Coronary artery (tissue), 2 donors: ENCODE results near the gene FOXB2.

ENCODE experiments used
- DNase-seq: peaks from one replicate; pipeline ENCODE4 v3.0.0-alpha.2; 2017; ENCODE audit warnings: low spot score
- H3K27ac ChIP-seq, 2 donors: fragments of 200-600 bp; sonication (generic); one replicate each; pipeline ENCODE4 v1.5.1; 2016 to 2019
- H3K4me3 ChIP-seq: fragments of 200-600 bp; sonication (generic); 2 replicates; pipeline ENCODE4 v1.5.1; 2016; ENCODE audit warnings: mild to moderate bottlenecking, moderate library complexity
- CTCF ChIP-seq: fragments of 200-600 bp; sonication (generic); IDR thresholded peaks from one replicate; pipeline ENCODE4 v1.5.1; 2019; ENCODE audit warnings: antibody characterized with exemption

The FOXB2 gene

GRCh38 chr9:77016121-77016525 is 3.3 kb upstream of the FOXB2 start:
- TF ChIP-seq CTCF: no peak
- H3K27ac ChIP-seq: no peak overlapping the region
- H3K4me3 ChIP-seq: peak overlapping the region; percentile 44
- DNase-seq: no peak

DNA sequence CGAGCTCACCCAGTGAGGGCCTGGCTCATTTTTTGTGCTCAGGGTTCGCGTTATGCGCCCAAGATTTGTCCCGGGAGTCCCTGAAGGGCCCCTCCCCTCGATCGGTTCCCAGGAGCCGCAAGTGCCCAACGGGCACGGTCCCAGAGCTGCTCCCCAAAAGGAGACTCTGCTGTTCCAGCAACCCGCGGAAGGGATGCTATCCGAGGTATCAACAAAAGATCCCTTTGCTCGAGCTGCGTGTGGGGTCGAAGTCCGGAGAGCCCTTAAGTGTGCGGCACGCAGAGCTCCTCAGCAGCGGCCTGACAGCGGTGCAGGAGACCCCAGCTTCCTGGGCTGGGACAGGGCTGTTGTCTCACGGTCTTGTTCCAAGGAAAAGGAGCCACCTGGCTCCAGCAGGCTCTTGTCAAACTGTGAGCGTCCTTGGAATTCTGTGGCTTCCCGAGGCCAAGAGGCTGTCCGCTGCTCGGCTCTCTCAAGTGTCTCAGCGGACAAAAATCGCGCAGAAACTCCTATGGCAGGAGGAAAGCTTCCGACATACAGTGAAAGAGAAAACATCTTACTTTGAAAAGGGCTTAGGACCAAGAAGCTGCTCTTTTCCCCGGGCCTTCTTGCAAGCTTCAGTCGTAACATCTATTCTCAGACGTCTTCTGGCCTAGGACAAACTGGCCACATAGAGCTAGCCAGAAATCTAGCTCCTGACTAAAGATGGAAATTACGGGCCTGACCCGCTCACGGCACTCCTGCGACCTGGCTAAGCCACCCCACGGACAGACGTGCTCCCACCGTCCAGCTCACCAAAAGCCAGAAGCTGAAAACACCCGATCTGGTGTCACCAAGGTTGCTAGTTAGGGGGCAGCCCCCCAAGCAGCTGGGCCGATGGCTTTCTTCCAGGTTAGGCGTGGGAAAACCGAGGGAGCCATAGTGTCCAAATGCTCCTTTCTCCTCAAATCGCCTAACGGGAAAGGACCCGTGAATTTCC is 2.6 kb upstream of the FOXB2 start:
- no peak for TF ChIP-seq CTCF
- Histone ChIP-seq H3K27ac (no peak overlapping the region), H3K4me3 (peak overlapping the region; percentile 44)
- DNase-seq: no peak

DNA sequence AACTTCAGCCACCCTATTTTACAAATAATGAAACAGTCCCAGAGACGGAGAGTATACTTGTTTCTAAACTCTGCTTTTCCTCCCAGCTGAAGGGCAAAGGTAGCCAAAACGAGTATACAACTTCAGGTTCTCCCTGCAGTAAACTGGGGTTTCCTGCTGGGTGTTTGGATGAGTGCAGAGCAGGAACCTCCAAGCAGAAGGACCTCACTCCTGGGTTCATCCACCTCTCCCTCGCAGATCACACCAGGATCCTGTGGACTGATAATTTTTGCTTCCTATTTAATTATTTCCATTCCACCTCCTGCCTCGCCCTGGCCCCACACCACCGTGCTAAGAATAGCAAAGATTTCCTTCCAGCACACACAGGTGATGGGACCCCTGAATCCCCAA is 2.0 kb upstream of the FOXB2 start:
- no peak overlapping the region for H3K27ac ChIP-seq
- TF ChIP-seq CTCF: no peak
- H3K4me3 ChIP-seq: no peak overlapping the region
- no peak for DNase-seq

- no peak for TF ChIP-seq CTCF
- Histone ChIP-seq H3K4me3 (peak overlapping the region; percentile 61), H3K27ac (no peak overlapping the region)
- no peak for DNase-seq
These were observed 1.1 kb upstream of the FOXB2 start for GRCh38 chr9:77018058-77018968.

DNA sequence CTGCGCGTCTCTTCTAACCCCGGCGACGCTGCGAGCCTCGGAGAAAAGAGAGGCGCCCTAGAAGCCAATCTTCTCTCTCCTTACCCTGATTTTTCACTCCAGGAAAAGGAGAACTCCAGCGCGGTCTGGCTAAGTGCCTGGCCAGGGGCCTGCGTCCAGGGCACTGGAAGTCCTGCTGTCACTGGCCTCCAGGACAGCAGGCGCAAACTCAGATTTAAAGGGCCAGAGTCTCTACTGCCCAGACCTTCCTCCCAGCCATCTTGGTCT is 553 bp upstream of the FOXB2 start:
- peak overlapping the region; percentile 61 for H3K4me3 ChIP-seq
- no peak for DNase-seq
- no peak overlapping the region for H3K27ac ChIP-seq
- no peak for TF ChIP-seq CTCF

GRCh38 chr9:77019926-77020412 is 514 bp downstream of the FOXB2 start:
- Histone ChIP-seq H3K4me3 (peak overlapping the region; percentile 61), H3K27ac (no peak overlapping the region)
- DNase-seq: no peak
- TF ChIP-seq CTCF: no peak
